Central memory CD4-positive, alpha-beta T cell (primary cell): ENCODE measurements around the gene CLPTM1L.
A peak's percentile ranks its signal among the peaks of the same experiment; 100 is the strongest.
"Not testable (repeated sequence)": the region's sequence is repeated elsewhere in the genome, so short reads cannot be mapped to it uniquely, and the experiment has no call there.

Source experiments
- DNase-seq: peaks from one replicate; pipeline ENCODE4 v3.0.0; 2022

The CLPTM1L gene

GRCh38 chr5:1380011-1380817 lies 35.3 kb upstream of the CLPTM1L start:
- DNase-seq = peak; percentile 53

DNA sequence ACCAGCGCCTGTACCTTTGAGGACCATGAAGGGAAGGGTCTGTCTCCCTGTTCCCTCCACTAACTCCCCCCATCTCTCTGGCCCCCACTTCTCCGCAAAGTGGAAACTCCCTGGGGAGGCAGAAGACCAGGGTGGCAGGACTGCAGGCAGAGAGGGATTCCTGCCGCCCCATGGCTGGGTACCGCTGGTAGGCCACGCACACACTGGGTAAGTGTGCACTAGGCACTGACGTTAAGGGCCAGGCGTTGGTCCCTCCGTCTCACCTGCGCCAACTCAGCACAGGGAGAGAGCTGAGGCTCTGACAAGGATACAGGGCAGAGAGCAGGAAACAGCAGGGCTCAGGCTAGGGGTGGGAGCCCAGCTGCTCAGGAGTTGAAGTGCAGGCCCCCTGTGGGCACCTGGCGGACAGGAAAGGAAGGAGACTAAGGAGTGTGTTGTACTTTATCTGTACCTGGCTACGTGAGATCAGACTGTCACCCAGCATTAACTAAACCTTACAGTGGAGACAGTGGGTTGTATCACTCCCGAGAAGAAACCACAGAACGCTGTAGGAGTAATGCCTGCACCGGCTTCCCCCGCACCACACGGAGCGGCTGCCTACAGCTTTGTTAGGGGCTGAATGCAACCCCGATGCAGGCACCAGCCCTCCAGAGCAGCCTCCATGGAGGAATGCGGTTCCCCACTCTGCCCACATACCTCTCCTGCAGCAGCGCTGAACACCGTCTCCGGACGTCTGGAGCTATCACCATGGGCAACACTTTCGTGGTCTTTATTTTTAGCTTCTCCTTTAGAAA lies 34.2 kb upstream of the CLPTM1L start:
- DNase-seq = no peak

- DNase-seq = no peak
Observed at GRCh38 chr5:1378096-1378495, 33.2 kb upstream of the CLPTM1L start.

GRCh38 chr5:1376981-1377380 lies 32.1 kb upstream of the CLPTM1L start:
- no peak for DNase-seq

GRCh38 chr5:1375871-1376810 lies 31.2 kb upstream of the CLPTM1L start:
- DNase-seq = no peak

DNA sequence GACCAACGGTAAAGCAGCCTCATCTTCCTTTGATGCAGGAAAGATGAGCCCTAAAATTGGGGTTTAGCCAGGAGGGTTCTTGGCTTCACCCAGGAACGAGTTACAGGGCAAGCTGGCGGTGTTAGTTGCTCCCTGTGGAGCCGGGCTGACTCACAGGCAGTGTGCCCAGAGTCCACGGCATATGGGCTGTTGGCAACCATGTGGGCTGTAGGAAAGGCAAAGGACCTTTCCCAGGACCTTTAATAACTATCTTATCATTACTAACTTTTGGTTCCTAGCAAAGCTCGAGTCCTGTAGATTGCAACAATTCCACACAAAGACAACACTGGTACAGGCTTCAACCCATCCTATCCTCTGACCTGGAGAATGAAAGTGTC lies 29.8 kb upstream of the CLPTM1L start:
- no peak for DNase-seq

DNA sequence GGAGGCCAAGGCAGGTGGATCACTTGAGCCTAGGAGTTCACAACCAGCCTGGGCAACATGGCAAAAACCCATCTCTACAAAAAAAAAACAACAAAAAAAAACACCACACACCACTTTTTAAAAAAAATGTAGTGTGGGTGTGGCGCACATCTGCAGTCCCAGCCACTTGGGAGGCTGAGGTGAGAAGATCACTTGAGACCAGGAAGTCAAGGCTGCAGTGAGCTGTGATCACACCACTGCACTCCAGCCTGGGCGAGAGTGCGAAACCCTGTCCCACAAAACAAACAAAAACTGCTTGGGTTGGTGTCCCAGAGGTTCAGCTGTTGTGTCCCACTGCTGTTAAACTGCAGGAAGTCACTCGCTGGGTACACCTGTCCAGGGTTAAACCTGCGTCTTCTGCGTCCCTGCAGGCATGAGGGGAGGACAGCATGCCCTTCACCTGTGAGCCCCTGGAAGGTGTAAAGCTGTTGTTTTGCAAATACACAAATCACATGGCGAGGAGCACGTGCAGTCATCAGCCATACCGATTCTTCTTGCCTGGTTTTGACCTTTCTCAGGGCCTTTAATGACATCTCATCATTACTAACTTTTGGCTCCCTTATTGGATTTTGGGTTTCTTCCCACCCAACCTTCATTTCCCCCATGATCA lies 29.3 kb upstream of the CLPTM1L start:
- no peak for DNase-seq

DNA sequence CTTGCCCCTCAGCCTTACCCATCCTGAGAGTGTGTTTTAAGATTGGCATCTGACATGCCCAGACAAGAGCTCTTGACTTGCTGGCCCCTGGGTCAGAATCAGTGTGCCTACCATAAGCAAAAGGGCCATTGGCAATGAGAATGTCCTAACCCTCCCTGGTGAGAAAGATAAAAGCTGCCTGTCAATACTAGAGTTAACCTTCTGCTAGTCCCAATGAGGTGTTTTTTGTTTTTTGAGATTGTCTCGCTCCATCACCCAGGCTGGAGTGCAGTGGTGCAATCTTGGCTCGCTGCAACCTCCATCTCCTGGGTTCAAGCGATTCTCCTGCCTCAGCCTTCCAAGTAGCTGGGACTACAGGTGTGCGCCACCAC lies 27.1 kb upstream of the CLPTM1L start:
- DNase-seq = not testable (repeated sequence)

DNA sequence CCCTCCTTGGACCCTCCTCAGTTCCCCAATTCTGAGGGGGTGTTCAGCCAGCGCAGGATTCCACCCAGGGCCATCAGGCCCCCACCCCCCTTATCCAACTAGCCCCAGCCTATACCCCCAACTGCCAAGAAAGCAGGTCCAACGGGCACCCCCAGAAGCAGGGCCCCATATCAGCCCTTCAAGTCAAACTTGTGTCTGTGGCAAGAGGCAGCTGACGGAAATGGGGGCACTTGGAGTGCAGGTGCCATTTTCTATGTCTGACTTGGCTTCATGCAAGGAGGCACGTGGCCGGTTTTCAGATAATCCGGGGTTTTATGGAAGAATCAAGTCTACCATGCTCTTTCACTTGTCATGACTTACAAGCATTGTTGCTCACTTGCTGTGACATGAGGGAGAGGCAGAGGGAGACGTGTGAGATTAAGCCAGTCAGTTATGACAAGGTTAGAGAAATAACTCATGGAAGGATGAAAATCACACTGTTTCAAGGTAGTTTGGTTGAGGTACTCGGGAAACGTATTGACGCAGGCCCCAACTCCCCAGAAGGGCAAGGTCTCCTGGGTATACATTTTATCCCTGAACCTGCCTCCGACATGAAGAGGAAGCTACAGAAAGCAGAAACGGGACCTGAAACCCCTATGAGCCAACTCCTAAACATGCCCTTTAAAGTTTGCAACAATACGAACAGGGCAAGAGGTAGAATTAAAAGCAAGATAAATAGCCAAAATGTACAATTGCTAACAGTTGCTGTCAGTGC lies 26.5 kb upstream of the CLPTM1L start:
- DNase-seq = no peak

DNA sequence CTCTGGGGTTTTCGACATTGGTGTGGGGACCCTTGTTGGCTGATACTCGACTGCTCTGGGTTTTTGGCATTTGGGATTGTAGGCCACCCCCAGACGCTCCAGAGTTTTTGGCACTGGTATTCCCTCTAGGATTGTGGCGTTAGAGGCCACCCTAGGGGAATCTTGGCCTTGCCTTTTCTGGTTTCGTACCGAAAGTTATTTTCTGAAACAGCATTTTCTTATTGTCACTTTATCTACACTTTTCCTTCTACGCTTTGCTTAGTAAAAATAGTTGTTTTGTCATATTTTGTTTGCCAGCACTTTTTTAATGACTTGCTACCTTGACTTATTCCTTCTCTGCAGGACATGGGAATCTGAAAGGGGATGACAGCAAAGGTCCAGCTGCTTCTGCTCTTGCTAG lies 25.1 kb upstream of the CLPTM1L start:
- no peak for DNase-seq

DNA sequence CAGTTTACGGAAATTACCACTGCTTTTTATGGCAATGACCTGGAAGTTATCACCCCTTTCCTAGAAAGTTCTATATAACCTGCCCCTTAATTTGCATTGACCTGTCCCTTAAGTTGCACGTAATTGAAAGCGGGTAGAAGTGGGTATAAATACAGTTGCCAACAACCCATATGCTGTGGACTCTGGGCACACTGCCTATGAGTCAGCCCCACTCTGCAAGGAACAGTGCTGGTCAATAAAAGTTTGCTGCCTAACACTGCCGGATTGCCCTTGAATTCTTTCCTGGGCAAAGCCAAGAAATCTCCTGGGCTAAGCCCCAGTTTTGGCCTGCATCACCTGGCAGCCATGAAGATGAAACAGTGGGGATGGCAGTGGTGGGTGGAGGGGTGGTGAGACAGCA lies 23.9 kb upstream of the CLPTM1L start:
- no peak for DNase-seq

- no peak for DNase-seq
Observed at GRCh38 chr5:1368236-1368635, 23.3 kb upstream of the CLPTM1L start.

DNA sequence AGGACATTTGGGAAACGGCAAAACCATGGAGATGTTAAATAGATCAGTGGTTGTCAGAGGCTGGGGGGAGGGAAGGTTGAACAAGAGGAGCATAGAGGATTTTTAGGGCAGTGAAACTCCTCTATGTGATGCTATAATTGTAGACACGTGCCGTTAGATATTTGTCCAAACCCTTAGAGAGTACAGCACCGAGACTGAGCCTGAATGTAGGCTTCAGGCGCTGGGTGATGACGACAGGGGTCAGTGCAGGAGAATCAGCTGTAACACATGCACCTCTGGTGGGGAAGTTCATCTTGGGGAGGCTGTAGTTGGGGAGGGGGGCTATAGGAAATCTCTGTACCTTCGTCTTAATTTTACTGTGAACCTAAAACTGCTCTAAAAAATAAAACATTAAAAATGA lies 22.2 kb upstream of the CLPTM1L start:
- no peak for DNase-seq

DNA sequence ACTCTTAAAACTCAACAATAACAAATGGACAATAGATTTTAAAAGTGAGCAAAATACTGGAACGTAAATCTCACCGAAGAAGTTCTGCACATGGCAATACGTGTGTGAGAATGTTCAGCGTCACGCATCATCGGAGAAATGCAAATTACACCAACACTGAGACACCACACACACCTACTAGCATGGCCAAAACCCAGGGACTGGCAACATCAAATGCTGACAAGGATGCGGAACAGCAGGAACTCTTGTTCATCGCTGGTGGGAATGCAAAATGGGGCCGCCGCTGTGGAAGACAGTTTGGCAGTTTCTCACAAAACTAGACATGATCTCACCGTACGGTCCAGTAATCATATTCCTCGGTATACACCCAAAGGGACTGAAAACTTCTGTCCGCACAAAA lies 21.6 kb upstream of the CLPTM1L start:
- DNase-seq = no peak

DNA sequence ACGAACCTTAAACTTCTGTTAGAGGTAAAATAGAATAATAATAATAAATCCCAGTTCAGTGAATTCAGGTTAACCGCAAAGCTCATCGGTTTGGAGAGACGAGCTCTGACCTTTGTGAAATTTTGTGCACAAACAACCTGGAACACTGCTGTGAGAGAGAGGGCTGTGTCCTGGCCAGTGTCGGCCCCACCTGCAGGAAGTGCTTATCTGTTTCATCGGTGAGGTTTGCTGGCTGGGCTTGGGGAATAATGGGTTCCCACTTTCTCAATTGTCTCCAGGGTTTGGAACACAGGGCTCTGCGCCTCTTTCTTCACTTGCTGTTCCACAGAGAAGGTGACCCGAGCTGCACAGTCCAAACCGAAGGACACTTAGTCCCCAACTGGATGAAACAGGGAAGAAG lies 19.3 kb upstream of the CLPTM1L start:
- DNase-seq = no peak

GRCh38 chr5:1363581-1363980 lies 18.7 kb upstream of the CLPTM1L start:
- no peak for DNase-seq

- DNase-seq = no peak
Observed at GRCh38 chr5:1363160-1363559, 18.3 kb upstream of the CLPTM1L start.

GRCh38 chr5:1362242-1363015 lies 17.5 kb upstream of the CLPTM1L start:
- DNase-seq = no peak

- DNase-seq = no peak
Observed at GRCh38 chr5:1360861-1361260, 16.0 kb upstream of the CLPTM1L start.

DNA sequence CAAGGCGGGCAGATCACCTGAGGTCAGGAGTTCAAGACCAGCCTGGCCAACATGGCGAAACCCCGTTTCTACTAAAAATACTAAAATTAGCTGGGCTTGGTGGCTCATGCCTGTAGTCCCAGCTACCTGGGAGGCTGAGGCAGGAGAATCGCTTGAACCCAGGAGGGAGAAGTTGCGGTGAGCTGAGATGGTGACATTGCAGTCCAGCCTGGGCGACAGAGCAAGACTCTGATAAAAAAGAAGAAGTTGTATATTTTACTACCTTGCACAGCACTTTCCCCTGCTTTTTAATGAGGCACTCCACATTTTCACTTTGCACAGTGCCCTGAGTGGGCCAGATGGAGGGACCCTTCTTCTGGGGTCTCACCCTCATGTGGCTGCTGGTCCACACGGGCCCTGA lies 15.5 kb upstream of the CLPTM1L start:
- not testable (repeated sequence) for DNase-seq

DNA sequence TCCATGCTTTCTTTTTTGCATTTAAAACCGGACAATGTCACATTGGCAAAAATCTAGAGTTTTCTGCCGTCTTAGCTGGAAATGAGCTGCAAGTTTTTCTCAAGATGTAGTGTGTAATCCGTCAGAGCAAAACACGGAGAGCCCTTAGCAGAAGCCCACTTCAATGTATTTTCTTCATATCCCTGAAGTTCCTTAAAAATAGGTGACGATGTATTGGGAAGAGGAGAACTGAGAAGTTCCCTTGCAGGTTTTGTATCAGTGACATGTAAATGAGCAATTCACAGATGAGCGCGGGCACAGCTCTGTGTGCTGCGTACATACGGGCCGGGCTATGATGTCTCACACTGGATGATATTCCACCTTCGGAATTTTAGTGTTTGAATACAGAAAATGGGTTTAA lies 14.8 kb upstream of the CLPTM1L start:
- no peak for DNase-seq
